HG03457 (cell line): ENCODE data around the gene STRIP2.
"Not testable (repeated sequence)": the region's sequence is repeated elsewhere in the genome, so short reads cannot be mapped to it uniquely, and the experiment has no call there.

Experiments used
- ATAC-seq: cut with Tn5 transposase; IDR thresholded peaks from one replicate; pipeline ENCODE4 v1.9.1; 2021; ENCODE audit warnings: moderate number of reproducible peaks; ENCODE audit not compliant: unreplicated experiment

The STRIP2 gene, protein sequence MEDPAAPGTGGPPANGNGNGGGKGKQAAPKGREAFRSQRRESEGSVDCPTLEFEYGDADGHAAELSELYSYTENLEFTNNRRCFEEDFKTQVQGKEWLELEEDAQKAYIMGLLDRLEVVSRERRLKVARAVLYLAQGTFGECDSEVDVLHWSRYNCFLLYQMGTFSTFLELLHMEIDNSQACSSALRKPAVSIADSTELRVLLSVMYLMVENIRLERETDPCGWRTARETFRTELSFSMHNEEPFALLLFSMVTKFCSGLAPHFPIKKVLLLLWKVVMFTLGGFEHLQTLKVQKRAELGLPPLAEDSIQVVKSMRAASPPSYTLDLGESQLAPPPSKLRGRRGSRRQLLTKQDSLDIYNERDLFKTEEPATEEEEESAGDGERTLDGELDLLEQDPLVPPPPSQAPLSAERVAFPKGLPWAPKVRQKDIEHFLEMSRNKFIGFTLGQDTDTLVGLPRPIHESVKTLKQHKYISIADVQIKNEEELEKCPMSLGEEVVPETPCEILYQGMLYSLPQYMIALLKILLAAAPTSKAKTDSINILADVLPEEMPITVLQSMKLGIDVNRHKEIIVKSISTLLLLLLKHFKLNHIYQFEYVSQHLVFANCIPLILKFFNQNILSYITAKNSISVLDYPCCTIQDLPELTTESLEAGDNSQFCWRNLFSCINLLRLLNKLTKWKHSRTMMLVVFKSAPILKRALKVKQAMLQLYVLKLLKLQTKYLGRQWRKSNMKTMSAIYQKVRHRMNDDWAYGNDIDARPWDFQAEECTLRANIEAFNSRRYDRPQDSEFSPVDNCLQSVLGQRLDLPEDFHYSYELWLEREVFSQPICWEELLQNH

DNA sequence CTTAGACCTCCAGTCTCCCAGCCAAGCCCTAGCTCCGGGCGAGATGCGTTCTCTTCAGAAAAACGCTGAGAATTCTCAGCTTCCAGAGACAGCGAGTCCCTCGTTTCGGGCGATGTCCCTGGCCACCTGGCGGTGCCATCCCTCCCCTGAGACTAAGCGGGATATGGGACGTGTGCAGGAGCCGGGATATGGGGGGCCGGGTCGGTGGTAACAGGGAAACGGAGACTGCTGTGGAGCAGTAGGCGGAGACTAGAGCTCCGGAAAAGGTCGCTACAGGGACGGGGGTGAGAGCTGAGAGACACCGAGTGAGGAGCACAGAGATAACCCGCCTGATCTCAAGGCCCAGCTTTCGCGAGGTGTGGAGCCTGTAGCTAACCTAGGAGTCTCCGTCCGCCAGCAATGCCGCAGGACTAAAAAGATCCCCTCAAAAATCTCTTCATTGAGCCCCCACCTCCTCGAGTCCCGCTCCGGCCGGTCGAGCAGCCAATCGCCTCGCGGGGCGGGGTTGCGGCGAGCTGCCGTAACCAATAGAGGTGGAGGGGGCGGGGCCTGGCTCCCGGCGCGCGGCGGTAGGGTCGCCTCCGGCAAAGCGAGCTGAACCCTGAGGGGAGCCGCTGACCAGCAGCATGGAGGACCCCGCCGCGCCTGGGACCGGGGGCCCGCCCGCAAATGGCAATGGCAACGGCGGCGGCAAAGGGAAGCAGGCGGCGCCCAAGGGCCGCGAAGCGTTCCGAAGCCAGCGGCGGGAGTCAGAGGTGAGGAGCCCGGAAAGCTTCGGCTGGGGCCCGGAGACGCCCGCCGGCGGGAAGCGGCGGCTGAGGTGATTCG is at the start of gene STRIP2:
TSS of gene STRIP2 (plus strand) at position 586 of the 828 bp plus-strand sequence. CDS start at position 627, 41 bp downstream.
- ATAC-seq, result peak; percentile 91

DNA sequence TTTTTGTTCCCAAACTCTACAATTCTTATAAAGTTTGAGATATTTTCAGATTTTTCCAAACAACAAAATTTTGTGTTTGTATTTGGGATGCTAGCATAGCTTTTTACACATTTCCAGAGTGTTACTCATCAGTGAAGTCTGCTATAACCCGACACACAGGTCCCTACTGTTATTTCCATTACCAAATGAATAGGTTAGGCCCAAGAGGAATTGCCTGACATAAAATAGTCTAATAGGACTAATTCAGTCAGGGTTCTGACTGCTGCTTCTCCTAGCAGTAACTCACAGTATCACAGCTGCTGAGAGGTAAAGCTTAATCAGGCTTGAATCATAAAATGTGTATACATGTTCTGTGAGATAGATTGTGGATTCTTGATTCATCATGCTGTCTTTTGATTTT is 49.1 kb upstream of the STRIP2 start:
- ATAC-seq, result no peak

GRCh38 chr7:129385598-129385997 is 48.6 kb upstream of the STRIP2 start:
- no peak for ATAC-seq

GRCh38 chr7:129386506-129386905 is 47.7 kb upstream of the STRIP2 start:
- ATAC-seq, result no peak

DNA sequence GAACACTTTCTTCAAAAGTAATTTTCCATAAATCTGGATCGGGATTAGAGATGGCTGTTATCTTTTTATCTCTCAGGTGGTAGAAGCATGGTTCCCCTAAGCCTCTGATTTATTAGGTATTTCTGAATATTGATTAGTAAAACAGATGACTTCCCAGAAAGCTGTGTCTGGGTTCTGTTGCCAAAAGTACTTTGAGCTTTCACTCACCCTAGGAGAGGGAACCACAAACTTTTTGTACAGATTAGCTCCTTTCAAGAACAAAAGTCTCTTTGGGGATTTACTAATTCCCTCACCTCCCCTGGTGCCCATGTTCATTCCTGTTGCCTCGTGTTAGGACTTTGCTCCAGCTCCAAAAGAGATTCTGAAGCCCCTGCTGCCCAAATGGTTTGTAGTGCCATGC is 46.7 kb upstream of the STRIP2 start:
- ATAC-seq, result no peak

DNA sequence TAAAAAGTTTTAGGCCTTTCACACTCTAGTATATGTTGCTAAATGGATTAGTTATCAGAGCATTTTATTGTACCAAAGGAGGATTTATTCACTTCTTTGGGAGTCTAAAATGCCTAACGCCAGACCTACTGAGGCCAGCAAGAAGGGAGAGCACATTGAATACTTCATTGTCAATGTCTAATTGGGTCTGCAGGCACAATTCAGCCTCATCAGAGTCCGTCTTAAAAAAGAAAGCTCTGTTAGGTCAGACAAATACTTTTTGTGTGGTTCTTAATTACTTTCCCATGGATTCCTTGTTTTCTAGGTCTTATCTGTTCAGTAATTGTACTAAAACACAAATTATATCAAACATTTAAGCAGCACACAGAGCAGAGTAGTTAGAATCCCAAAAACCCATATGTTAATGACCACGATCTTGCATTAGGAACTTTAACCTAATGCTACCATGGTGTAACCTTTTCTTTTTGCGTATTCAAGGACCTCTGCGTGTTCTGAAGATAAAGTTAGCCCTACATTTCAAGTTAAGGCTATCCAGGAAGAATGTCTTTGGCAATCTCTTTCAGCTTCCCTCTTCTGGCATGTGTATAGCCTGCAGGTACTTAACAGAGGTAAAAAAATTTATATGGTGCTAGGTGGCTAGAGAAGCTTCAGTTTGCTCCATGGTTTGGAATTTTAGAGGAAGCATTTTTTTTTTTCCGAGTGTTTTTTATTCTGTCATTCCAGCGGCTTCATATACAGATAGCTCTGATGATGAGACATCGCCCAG is 45.7 kb upstream of the STRIP2 start:
- no peak for ATAC-seq

DNA sequence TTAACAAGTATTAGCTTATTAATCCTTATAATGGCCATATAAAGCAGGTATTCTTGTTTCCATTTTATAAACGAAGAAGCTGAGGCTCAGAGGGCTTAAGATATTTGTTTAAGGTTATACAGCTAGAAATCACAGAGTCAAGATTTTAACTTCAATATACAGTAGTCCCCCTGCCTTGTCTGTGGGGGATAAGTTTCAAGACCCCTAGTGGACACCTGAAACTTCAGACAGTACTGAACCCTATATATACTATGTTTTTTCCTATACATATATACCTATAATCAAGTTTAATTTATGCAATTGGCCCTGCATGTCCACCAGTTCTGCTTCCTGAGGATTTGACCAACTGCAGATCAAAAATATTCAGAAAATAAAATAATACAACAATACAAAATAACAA is 44.4 kb upstream of the STRIP2 start:
- ATAC-seq, result no peak

- ATAC-seq, result no peak
Observed at GRCh38 chr7:129390314-129390713, 43.9 kb upstream of the STRIP2 start.

DNA sequence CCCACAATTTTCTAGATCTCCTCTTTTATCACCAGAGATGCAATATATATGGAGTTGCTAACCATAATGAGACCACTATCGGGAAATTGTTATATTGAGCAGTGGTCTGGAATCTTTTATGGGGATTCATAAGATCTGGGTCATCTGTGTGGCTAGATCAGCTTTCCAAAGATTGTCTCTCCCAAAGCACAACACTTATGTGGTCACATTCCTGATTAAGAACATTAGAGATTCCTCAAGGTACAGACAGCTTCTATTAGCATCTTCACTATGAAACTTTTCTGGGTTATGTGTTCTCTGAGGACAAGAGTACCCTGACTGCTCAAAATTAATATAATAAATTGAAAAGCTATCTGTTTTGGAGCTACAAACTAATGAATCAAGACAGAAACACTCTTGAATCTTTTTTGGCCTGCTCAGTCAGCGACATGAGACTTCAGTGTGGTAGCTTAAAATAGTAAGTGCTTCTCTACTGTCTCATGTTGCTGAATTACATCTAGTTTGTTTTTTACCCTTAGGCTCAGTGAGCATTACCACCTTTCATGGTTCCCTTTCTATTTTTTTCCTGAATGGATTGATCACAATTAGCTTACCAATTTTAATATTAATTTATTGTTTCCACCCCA is 42.6 kb upstream of the STRIP2 start:
- ATAC-seq, result no peak

- ATAC-seq, result no peak
Observed at GRCh38 chr7:129393255-129393654, 41.0 kb upstream of the STRIP2 start.

GRCh38 chr7:129394101-129394500 is 40.1 kb upstream of the STRIP2 start:
- ATAC-seq, result no peak

GRCh38 chr7:129394982-129395914 is 39.0 kb upstream of the STRIP2 start:
- no peak for ATAC-seq

GRCh38 chr7:129401228-129401966 is 32.8 kb upstream of the STRIP2 start:
- no peak for ATAC-seq

- no peak for ATAC-seq
Observed at GRCh38 chr7:129401967-129402860, 32.0 kb upstream of the STRIP2 start.

DNA sequence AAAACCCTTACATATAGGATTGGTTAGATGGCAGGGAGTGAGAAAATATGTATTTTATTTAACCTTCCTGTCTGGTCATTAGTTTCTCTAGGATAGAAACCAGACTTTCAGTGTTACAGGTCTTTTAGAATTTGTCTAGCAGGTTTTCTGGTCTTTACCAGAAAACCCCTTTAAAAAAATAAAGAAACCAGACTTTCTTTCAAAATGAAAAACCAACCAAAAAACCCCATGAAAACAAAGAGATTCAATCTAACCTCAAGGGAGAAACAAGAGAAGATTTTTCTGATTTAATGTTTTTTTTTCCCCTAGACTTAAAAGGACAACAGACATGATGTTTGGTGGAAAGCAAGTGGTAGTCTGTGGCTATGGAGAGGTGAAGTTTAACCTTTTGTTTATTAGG is 28.7 kb upstream of the STRIP2 start:
- no peak for ATAC-seq

- ATAC-seq, result not testable (repeated sequence)
Observed at GRCh38 chr7:129410238-129410637, 24.0 kb upstream of the STRIP2 start.

DNA sequence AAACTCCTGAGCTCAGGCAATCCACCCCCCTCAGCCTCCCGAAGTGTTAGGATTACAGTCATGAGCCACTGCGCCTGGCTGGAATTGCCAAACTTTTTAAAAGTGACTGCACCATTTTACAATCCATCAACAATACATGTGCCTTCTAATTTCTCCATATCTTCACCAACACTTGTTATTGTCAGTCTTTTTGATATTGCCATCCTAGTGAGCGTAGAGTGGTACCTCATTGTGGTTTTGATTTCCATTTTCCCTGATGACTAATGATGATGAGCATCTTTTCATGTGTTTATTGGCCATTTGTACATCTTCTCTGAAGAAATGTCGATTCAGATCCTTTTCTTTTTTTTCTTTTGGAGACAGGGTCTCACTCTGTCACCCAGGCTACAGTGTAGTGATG is 21.7 kb upstream of the STRIP2 start:
- ATAC-seq, result no peak
